Neutrophil (primary cell): Measurements from ENCODE around the gene SLC1A7.

Experiments used
- H3K27ac ChIP-seq: fragments of 200-600 bp; sonication (generic); 2 replicates; pipeline ENCODE4 v1.5.1; 2016; ENCODE audit warnings: mild to moderate bottlenecking, moderate library complexity
- H3K27me3 ChIP-seq: fragments of 200-600 bp; sonication (generic); 2 replicates; pipeline ENCODE4 v1.6.0; 2016; ENCODE audit warnings: mild to moderate bottlenecking
- H3K36me3 ChIP-seq: fragments of 200-600 bp; sonication (generic); 2 replicates; pipeline ENCODE4 v1.5.1; 2017
- H3K4me1 ChIP-seq, 2 experiments: fragments of 200-600 bp in 1 of 2; sonication (generic) in 1 of 2; 1 replicate in 1 of 2; 2 replicates in 1 of 2; pipeline versions ENCODE4 v1.5.1 to v1.6.1; 2013 to 2016; ENCODE audit warnings: low read depth in 1 of 2, low read length in 1 of 2, mild to moderate bottlenecking in 1 of 2, moderate library complexity in 1 of 2; ENCODE audit not compliant: control insufficient read depth in 1 of 2, insufficient read depth in 1 of 2
- H3K4me3 ChIP-seq, 2 experiments: fragments of 200-600 bp in 1 of 2; sonication (generic) in 1 of 2; 1 replicate in 1 of 2; 2 replicates in 1 of 2; pipeline ENCODE4 v1.5.1; 2013 to 2016; ENCODE audit warnings: low read depth in 1 of 2, low read length in 1 of 2, mild to moderate bottlenecking in 1 of 2, moderate library complexity in 1 of 2
- H3K9me3 ChIP-seq: fragments of 200-600 bp; sonication (generic); 2 replicates; pipeline ENCODE4 v1.5.1; 2016
- CTCF ChIP-seq: fragments of 200-600 bp; sonication (generic); IDR thresholded peaks from 2 replicates; pipeline ENCODE4 v1.5.1; 2016; ENCODE audit warnings: antibody characterized with exemption

Gene SLC1A7

GRCh38 chr1:53144201-53144600 lies 1.8 kb upstream of the SLC1A7 start:
- no peak overlapping the region for H3K27ac ChIP-seq
- H3K4me1 ChIP-seq: no peaks in the 10 kb centered on the region

GRCh38 chr1:53143527-53143926 lies 1.1 kb upstream of the SLC1A7 start:
- Histone ChIP-seq H3K27me3 (no peaks in the 10 kb centered on the region), H3K9me3 (no peaks in the 10 kb centered on the region), H3K36me3 (no peaks in the 10 kb centered on the region), H3K27ac (no peak overlapping the region), H3K4me1 (no peaks in the 10 kb centered on the region), H3K4me3 (no peak overlapping the region)
- TF ChIP-seq CTCF: no peak

More at GRCh38 chr1:53144201-53144600, 1.8 kb upstream of the SLC1A7 start:
- no peaks in the 10 kb centered on the region for H3K27me3 ChIP-seq
- TF ChIP-seq CTCF: no peak
- no peaks in the 10 kb centered on the region for H3K36me3 ChIP-seq
- no peaks in the 10 kb centered on the region for H3K9me3 ChIP-seq
- no peak overlapping the region for H3K4me3 ChIP-seq

- no peak for TF ChIP-seq CTCF
- H3K9me3 ChIP-seq: no peaks in the 10 kb centered on the region
Measured at GRCh38 chr1:53141487-53142055, 867 bp downstream of the SLC1A7 start.

GRCh38 chr1:53140451-53140850 lies 2.0 kb downstream of the SLC1A7 start:
- Histone ChIP-seq H3K4me3 (no peak overlapping the region), H3K27me3 (no peaks in the 10 kb centered on the region), H3K36me3 (no peaks in the 10 kb centered on the region), H3K27ac (no peak overlapping the region), H3K4me1 (no peaks in the 10 kb centered on the region), H3K9me3 (no peaks in the 10 kb centered on the region)
- TF ChIP-seq CTCF: no peak

More at GRCh38 chr1:53141487-53142055, 867 bp downstream of the SLC1A7 start:
- Histone ChIP-seq H3K27me3 (no peaks in the 10 kb centered on the region), H3K27ac (no peak overlapping the region), H3K36me3 (no peaks in the 10 kb centered on the region), H3K4me3 (no peak overlapping the region), H3K4me1 (no peaks in the 10 kb centered on the region)

GRCh38 chr1:53139951-53140361 lies 2.5 kb downstream of the SLC1A7 start:
- H3K4me3 ChIP-seq: no peak overlapping the region
- TF ChIP-seq CTCF: no peak
- no peak overlapping the region for H3K27ac ChIP-seq
- no peaks in the 10 kb centered on the region for H3K9me3 ChIP-seq
- H3K4me1 ChIP-seq: no peaks in the 10 kb centered on the region
- H3K27me3 ChIP-seq: no peaks in the 10 kb centered on the region
- no peaks in the 10 kb centered on the region for H3K36me3 ChIP-seq
